GM19240 (cell line): ENCODE measurements around the gene SPTBN5.

Source experiments
- DNase-seq: peaks from one replicate; pipeline ENCODE4 v3.0.0; 2011; ENCODE audit warnings: low spot score; ENCODE audit not compliant: insufficient read length

Gene SPTBN5

GRCh38 chr15:41904541-41905005 lies 10.7 kb upstream of the SPTBN5 start:
- DNase-seq: peak; percentile 93

DNA sequence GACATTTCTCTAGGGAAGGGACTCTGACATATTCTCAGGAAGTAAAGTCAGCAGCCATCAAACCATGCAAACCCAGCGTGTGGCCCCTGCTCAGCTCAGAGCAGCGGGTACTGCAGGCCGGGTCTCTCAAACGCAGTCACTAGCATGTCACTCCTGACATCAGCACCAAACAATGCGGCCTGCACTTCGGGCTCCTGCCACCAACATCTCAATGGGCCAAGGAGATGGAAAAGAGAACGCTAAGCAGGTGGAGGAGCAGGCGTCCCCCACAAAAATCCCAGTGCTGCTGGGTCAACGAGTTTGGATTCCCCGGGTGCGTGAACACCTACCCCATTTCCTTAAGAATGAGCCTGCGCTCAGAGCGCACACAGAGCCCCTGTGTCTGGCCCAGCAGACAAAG lies 9.9 kb upstream of the SPTBN5 start:
- DNase-seq: no peak

GRCh38 chr15:41901431-41901830 lies 7.6 kb upstream of the SPTBN5 start:
- DNase-seq: no peak

DNA sequence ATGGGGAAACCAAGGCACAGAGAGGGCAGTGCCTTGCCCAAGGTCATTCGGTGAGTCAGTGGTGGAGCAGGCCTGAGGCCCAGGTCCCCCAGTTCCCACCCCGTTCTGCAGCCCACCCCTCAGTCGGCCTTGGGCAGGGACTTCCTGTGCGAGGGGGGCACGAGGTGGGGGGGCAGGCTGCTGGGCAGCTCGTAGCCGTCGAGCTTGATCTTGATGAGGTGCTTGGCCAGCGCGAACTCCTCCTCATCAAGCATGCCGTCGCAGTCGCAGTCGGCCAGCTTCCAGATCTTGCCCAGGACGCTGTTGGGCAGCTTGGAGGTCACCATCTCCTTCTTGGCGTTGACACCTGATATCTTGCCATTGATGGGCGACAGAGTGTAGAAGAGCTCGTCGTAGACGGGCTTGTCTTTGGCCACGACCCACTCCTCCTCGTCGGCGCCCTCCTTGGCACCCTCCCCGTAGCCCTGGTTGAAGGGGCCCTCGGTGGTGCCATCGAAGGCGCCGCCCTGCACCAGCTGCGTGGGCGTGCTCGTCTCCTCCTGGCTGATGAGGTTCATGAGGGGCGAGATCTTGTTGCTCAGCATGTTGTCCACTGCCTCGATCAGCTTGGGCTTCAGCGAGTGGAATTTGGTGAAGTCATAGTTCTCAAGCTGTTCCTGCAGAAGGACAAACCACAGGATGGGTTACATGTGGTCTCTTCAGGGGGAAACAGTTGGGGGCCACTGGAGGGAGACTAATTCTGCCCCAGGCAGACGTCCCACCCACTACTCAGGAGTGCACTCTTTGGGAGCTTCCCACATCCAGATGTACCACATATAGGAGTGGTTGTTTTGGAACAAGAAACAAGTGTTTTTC lies 6.9 kb upstream of the SPTBN5 start:
- DNase-seq: no peak

GRCh38 chr15:41899854-41900442 lies 6.1 kb upstream of the SPTBN5 start:
- DNase-seq: no peak

DNA sequence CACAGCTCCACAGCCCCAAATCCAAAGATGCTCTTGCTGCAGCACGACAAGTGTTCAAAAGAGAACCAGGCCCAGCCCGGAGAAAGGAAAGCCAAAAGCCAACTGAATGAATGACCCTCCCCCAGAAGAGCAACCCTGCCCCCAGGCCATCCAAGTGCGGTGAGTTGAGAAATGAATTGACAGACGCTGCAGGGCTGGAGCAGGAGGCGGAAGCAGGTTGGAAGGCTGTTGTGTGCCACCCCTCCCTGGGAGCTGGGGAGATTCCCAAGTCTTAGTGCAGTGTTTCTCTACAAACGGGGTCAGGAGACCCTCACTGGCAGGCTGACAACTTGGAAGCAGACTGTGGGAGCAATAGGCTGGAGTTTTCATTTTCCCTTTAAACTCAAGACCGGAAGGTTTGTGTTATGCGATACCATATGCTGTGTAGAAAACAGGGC lies 3.5 kb upstream of the SPTBN5 start:
- DNase-seq: no peak

DNA sequence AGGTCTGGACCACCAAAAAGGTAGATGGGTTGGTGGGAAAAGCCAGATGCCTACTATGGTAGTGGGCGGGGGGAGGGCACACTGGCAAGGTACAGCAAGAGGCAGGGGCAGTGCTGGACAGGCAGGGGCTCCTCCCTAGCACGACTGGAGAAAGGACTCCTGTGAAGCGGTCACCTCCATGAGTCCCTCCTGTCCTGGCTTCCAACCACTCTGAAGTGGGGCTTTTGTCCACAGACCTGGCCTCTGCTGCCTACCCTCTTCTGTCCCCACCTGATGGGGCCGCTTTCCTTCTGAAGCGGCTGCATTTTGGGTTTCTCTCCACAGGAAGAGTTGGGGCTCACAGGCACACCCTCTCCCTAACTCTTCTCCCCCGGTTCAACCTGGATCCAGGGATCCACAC lies 2.7 kb upstream of the SPTBN5 start:
- no peak for DNase-seq

GRCh38 chr15:41895957-41896356 lies 2.1 kb upstream of the SPTBN5 start:
- no peak for DNase-seq

GRCh38 chr15:41895491-41895890 lies 1.6 kb upstream of the SPTBN5 start:
- no peak for DNase-seq

DNA sequence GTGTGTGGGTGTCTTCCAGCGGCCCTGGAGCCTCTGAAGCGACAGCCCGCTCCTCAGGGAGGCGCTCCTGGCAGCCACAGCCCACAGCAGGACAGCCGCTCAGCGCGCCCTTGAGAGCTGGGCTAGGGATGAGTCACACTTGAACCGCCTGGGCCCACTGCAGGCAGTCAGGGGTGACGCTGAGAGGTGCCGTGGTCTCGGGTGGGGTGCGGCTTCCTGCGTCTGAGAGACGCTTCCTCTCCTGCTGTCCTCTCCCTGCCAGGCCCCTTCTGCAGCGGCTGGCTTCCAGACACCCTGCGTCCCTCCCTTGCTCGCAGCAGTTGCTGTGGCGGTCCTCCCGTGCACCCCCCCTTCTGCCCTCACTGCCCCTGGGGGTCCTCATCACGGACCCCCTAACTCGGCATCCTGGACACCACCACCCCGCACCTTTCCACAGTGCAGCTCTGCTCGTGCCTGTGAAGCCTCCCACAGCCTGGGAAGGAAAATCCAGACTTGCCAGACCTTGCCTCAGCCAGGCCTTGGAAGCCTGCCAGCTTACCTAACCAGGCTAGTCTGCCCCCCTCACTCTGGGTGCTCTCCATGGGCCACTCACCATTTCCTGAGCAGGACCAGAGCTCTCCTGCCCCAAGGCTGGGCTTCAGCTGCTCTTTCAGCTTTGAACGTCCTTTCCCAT lies 1.1 kb upstream of the SPTBN5 start:
- DNase-seq: peak; percentile 92

DNA sequence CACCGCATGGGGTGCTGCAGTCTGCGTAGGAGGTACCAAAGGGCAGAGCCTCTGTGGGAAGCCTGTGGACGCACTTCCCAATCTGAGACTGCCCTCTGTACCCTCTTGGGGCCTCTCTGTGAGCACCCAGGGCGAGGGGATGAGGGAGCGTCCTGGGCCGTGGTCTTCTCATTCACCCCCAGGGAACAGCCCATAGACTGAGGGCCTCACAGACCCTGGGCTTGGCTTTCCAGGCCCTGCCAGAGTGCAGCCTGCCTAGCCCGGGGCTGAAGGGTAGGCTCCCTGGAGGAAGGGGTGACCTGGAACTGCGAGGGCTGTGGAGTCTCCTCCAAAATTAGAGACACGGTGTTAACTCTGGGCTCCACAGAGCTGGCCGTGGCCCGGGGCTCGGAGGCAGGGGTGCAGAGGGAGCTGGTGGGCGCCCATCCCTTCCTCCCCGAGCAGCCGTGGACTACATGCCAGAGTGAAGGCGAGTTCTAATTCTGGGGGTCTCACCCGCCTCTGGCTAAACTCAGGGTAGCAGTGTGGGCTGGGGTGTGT lies 468 bp upstream of the SPTBN5 start:
- no peak for DNase-seq

GRCh38 chr15:41892621-41893421 lies 1.0 kb downstream of the SPTBN5 start:
- no peak for DNase-seq

- no peak for DNase-seq
These were observed 1.9 kb downstream of the SPTBN5 start for GRCh38 chr15:41891946-41892345.

GRCh38 chr15:41891226-41891625 lies 2.6 kb downstream of the SPTBN5 start:
- DNase-seq: no peak

DNA sequence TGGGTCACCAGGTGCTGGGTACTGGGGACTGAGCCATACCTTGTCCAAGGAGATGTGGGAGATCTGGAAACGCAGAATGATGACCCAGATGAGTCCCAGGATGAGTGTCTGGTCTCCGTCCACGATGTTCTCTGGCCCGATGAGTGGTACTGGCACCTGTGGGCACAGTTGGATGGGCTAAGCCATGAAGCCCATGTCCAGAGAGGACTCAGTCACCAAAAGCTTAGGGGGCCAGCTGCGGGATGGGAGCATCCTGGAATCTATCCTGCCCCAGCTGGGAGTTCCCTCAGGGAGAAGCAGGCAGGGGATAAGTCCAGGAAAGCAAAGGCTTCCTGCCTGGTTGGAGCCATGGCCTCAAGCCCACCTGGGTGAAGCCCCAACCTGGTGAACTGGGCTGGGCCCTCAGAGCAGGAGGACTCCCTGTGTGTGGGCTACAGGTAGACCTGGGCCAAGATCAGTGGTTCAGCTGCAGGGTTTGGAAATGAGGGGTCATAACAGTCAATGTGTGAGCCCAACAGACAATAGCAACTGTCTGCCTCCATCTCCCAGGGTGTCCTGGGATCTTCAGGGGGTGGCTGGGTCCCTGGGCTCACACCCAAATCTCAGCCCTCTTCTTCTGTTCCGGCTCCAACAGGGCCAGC lies 3.7 kb downstream of the SPTBN5 start:
- DNase-seq: no peak

GRCh38 chr15:41888662-41889253 lies 5.1 kb downstream of the SPTBN5 start:
- no peak for DNase-seq

GRCh38 chr15:41887893-41888292 lies 6.0 kb downstream of the SPTBN5 start:
- DNase-seq: no peak

GRCh38 chr15:41887161-41887560 lies 6.7 kb downstream of the SPTBN5 start:
- DNase-seq: no peak

- DNase-seq: no peak
These were observed 7.1 kb downstream of the SPTBN5 start for GRCh38 chr15:41886741-41887140.

DNA sequence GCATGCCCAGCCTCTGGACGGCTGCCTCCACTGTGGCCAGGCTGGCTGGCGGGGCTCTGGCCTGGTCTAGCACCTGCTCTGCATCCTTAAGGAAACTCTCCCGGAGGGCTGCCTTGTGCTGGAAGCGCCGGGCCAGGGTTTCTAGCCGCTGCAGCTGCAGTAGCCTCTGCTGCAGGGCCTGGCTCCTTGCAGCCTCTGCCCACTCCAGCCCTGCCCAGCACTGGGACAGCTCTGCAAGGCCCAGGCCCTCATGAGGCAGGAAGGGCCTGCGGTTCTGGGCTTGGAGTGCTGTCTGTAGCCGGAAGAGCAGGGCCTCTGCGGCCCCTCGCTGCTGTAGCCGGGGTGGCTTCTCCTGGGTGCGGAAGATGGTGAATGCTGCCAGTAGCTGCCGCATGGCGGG lies 8.0 kb downstream of the SPTBN5 start:
- no peak for DNase-seq
